H1 (cell line): Measurements from ENCODE around the gene SMPDL3B. TPM values are rescaled to one million over a fixed set of nuclear protein-coding genes. Genes with fewer than 3 reads are reported as not detected.

Experiments
- ATF2 ChIP-seq: IDR thresholded peaks from 2 replicates; pipeline ENCODE4 v1.6.1; 2012; ENCODE audit warnings: low read length, inconsistent platforms
- CBX8 ChIP-seq: fragments of 300-800, 300-1000 bp; sonication (generic); IDR thresholded peaks from 2 replicates; pipeline ENCODE4 v1.7.1; 2016; ENCODE audit warnings: low read depth, low read length, borderline replicate concordance
- CHD2 ChIP-seq: IDR thresholded peaks from 2 replicates; pipeline ENCODE4 v1.6.1; 2012; ENCODE audit warnings: low read length, improper control_type of control experiment
- KDM1A ChIP-seq: fragments of 200-600, 300-600 bp; sonication (generic); IDR thresholded peaks from 2 replicates; pipeline ENCODE4 v1.7.1; 2016; ENCODE audit warnings: mild to moderate bottlenecking, low read length, borderline replicate concordance
- RAD21 ChIP-seq, 2 experiments: IDR thresholded peaks in 1 of 2; conservative IDR thresholded peaks in 1 of 2; 2 replicates each; pipeline ENCODE4 v1.6.1; 2011; ENCODE audit warnings: low read depth in 2 of 2, low read length in 2 of 2, improper control_type of control experiment in 1 of 2, inconsistent platforms in 1 of 2, mild to moderate bottlenecking in 1 of 2, moderate library complexity in 1 of 2
- SIRT6 ChIP-seq: IDR thresholded peaks from one replicate; pipeline ENCODE4 v1.7.1; 2012; ENCODE audit warnings: low read length, inconsistent platforms
- SP4 ChIP-seq: IDR thresholded peaks from 2 replicates; pipeline ENCODE4 v1.6.1; 2012; ENCODE audit warnings: low read length, inconsistent platforms
- polyA plus RNA-seq, 7 experiments: library from polyadenylated mRNA; depleted of rRNA in 3 of 7; stranded (reverse) in 5 of 7; unstranded in 2 of 7; fragments of >200 nt in 5 of 7; fragments of 200-250 nt in 2 of 7; gene quantifications; 1 replicate in 5 of 7; 2 replicates in 1 of 7; 4 replicates in 1 of 7; pipeline versions ENCODE4 v1.2.1 to v1.2.3, GENCODE V29; 2011 to 2013; ENCODE audit warnings: missing spikeins in 2 of 7, mixed read lengths in 2 of 7
- total RNA-seq: library from RNA; stranded (reverse); fragmentation: NEBNext Ultra II Directional; extraction: Animal tissue kit (Norgen Biotek cat#: 25700); gene quantifications from 2 replicates; pipeline ENCODE4 v1.2.1, GENCODE V29; 2021
- TF ChIP-seq, protein P1 (sequence below): fragments of 300-600 bp; sonication (generic); IDR thresholded peaks from 2 replicates; pipeline ENCODE4 v1.7.1; 2012; ENCODE audit warnings: low read length, moderate library complexity, mild to moderate bottlenecking, inconsistent platforms; ENCODE audit not compliant: insufficient replicate concordance

Gene SMPDL3B
- total and polyA plus RNA-seq, 2 of the 8 experiments (the other 6 are each of a cell fraction or from before 2014, with no cell fraction given) = 54.7 to 143 TPM

DNA sequence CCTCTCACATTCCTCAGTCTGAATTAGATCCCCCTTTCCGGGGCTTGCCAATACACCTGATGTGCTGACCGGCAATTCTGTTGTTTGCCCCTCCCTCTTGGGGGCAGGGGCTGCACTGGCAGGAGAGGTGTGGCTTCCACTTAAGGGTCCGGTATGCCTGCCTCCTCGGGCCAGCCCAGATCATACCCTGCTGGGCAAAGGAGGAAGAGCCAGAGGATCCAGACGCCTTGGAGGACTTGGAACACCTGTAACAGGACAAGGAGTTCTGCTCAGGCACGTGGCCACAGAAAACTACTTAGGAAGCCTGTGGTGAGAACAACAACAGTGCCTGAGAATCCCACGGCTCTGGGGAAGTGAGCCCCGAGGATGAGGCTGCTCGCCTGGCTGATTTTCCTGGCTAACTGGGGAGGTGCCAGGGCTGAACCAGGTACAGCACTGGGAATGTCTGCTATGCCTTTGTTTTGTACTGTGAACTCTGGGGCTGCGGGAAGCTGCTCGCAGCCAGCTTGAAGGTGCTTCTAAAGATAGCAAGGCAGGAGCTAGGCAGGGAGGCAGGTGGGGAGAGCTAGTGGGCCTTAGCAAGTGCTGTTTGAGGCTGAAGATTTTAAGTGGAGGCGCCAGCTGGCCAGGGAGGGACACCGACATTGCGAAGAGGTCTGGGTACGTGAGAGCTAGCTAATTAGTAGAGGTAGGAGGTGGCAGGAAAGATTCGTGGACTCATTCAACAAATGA, at the start of gene SMPDL3B (continued):
- TF ChIP-seq ATF2 (no peak), SP4 (0 out of 2 replicates have a peak, but pooled peaks have one; percentile 39), CBX8 (no peak), RAD21 (IDR thresholded peaks at IDR 0.05 in 1 of 2, conservative IDR thresholded peaks at IDR 0.05 in 1 of 2; ENCODE audit: low read depth in 2 of 2, low read length in 2 of 2) (peak; percentile 17 to 24; a peak in 3 of 4 replicates), KDM1A (no peak), CHD2 (peak; percentile 10; the same call in 1 of the 2 replicates), SIRT6 (no peak)
- TF ChIP-seq, protein P1, sequence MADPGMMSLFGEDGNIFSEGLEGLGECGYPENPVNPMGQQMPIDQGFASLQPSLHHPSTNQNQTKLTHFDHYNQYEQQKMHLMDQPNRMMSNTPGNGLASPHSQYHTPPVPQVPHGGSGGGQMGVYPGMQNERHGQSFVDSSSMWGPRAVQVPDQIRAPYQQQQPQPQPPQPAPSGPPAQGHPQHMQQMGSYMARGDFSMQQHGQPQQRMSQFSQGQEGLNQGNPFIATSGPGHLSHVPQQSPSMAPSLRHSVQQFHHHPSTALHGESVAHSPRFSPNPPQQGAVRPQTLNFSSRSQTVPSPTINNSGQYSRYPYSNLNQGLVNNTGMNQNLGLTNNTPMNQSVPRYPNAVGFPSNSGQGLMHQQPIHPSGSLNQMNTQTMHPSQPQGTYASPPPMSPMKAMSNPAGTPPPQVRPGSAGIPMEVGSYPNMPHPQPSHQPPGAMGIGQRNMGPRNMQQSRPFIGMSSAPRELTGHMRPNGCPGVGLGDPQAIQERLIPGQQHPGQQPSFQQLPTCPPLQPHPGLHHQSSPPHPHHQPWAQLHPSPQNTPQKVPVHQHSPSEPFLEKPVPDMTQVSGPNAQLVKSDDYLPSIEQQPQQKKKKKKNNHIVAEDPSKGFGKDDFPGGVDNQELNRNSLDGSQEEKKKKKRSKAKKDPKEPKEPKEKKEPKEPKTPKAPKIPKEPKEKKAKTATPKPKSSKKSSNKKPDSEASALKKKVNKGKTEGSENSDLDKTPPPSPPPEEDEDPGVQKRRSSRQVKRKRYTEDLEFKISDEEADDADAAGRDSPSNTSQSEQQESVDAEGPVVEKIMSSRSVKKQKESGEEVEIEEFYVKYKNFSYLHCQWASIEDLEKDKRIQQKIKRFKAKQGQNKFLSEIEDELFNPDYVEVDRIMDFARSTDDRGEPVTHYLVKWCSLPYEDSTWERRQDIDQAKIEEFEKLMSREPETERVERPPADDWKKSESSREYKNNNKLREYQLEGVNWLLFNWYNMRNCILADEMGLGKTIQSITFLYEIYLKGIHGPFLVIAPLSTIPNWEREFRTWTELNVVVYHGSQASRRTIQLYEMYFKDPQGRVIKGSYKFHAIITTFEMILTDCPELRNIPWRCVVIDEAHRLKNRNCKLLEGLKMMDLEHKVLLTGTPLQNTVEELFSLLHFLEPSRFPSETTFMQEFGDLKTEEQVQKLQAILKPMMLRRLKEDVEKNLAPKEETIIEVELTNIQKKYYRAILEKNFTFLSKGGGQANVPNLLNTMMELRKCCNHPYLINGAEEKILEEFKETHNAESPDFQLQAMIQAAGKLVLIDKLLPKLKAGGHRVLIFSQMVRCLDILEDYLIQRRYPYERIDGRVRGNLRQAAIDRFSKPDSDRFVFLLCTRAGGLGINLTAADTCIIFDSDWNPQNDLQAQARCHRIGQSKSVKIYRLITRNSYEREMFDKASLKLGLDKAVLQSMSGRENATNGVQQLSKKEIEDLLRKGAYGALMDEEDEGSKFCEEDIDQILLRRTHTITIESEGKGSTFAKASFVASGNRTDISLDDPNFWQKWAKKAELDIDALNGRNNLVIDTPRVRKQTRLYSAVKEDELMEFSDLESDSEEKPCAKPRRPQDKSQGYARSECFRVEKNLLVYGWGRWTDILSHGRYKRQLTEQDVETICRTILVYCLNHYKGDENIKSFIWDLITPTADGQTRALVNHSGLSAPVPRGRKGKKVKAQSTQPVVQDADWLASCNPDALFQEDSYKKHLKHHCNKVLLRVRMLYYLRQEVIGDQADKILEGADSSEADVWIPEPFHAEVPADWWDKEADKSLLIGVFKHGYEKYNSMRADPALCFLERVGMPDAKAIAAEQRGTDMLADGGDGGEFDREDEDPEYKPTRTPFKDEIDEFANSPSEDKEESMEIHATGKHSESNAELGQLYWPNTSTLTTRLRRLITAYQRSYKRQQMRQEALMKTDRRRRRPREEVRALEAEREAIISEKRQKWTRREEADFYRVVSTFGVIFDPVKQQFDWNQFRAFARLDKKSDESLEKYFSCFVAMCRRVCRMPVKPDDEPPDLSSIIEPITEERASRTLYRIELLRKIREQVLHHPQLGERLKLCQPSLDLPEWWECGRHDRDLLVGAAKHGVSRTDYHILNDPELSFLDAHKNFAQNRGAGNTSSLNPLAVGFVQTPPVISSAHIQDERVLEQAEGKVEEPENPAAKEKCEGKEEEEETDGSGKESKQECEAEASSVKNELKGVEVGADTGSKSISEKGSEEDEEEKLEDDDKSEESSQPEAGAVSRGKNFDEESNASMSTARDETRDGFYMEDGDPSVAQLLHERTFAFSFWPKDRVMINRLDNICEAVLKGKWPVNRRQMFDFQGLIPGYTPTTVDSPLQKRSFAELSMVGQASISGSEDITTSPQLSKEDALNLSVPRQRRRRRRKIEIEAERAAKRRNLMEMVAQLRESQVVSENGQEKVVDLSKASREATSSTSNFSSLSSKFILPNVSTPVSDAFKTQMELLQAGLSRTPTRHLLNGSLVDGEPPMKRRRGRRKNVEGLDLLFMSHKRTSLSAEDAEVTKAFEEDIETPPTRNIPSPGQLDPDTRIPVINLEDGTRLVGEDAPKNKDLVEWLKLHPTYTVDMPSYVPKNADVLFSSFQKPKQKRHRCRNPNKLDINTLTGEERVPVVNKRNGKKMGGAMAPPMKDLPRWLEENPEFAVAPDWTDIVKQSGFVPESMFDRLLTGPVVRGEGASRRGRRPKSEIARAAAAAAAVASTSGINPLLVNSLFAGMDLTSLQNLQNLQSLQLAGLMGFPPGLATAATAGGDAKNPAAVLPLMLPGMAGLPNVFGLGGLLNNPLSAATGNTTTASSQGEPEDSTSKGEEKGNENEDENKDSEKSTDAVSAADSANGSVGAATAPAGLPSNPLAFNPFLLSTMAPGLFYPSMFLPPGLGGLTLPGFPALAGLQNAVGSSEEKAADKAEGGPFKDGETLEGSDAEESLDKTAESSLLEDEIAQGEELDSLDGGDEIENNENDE = no peak
